Activated T-helper 17 cell treated with anti-CD3 and anti-CD28 coated beads, Interleukin-2, amount 50 U/mL, for 72 hours (primary cell): ENCODE data around the gene NCOR1. TPM values are rescaled to one million over a fixed set of nuclear protein-coding genes. Genes with fewer than 3 reads are reported as not detected.

Source experiments
- ATAC-seq: fragments of 150-1000 bp; cut with Tn5 transposase; replicated peaks from 2 replicates; pipeline ENCODE4 v1.10.0; 2021; ENCODE audit warnings: mild to moderate bottlenecking, moderate library complexity
- H3K27ac Mint-ChIP-seq: one replicate; pipeline ENCODE4 v1.8.0; 2022; ENCODE audit warnings: mixed read lengths
- H3K27me3 Mint-ChIP-seq: one replicate; pipeline ENCODE4 v1.8.0; 2022; ENCODE audit warnings: mixed read lengths
- H3K36me3 Mint-ChIP-seq: one replicate; pipeline ENCODE4 v1.8.0; 2022; ENCODE audit warnings: low read depth, mild to moderate bottlenecking, mixed read lengths
- H3K4me1 Mint-ChIP-seq: one replicate; pipeline ENCODE4 v1.8.0; 2022; ENCODE audit warnings: mixed read lengths
- H3K4me3 Mint-ChIP-seq: one replicate; pipeline ENCODE4 v1.8.0; 2022; ENCODE audit warnings: mild to moderate bottlenecking, mixed read lengths
- H3K9me3 Mint-ChIP-seq: one replicate; pipeline ENCODE4 v1.8.0; 2022; ENCODE audit warnings: mixed read lengths
- total RNA-seq, 2 donors: library from RNA; stranded (reverse); gene quantifications; one replicate each; pipeline ENCODE4 v1.2.3, GENCODE V29; 2022

The NCOR1 gene
- total RNA-seq = 100 to 1,000 TPM; 112 to 144 TPM

DNA sequence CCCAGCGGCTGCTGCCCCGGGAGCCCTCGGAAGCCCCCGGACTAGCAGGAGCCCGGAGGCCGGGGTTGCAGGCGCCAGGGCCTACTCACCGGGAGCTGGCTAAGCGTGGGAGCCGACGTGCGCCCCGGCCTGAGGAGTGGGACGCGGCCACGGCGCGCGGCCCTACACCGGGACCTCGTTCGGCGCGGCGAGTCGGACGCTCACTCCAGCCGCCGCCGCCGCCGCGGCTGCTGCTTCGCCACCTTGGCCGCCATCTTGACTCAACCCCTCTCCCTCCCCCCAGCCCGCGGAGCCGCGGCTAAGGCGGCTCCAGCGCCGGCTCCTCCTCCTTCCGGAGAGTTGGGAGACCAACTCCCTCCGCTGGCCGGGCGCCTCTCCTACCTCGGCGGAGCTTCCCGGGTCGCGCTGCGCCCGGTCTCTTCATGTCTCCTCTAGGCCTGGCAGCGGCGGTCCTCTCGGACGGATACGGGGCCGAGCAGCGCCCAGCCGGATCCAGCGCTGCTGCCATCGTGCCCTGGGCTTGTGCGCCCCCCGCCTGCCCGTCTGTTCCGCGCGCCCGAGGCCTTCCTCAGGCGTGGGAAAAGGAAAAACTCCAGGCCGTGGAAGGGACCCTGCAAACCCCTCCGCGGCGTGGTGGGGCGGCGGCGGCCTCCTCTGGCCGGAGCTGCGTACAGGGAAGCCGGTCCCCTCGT lies at the start of gene NCOR1:
Gene NCOR1 (minus strand): TSS at position 262 of the 692 bp plus-strand sequence. CDS start 20,965 bp downstream, outside the sequence.
- Mint-ChIP-seq H3K4me1 (no peaks in the 10 kb centered on the region), H3K9me3 (no peaks in the 10 kb centered on the region), H3K4me3 (peak within 1 kb of the TSS; percentile 99), H3K36me3 (peaks cover 17% of the 10 kb centered on the region), H3K27me3 (no peaks in the 10 kb centered on the region), H3K27ac (peak within 1 kb of the TSS; percentile 95)
- peak; percentile 91 for ATAC-seq

DNA sequence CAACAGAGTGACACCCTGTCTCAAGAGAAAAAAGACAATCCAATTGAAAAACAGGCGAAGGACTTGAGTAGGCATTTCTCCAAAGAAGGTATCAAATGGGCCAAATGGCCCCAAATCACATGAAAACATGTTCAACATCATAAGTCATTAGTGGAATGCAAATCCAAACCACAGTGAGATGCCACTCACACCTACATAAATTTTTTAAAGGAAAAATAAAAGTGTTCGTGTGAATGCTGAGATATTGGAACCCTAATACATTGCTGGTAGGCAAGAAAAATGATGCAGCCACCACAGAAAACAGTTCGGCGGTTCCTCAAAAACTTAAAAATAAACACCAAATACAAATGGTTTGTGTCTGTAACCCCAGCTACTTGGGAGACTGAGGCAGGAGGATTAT lies 46.9 kb upstream of the NCOR1 start:
- Mint-ChIP-seq H3K4me3 (no peak overlapping the region), H3K36me3 (peaks cover 5% of the 10 kb centered on the region), H3K27me3 (no peaks in the 10 kb centered on the region), H3K9me3 (no peaks in the 10 kb centered on the region), H3K27ac (no peak overlapping the region), H3K4me1 (peaks cover 5% of the 10 kb centered on the region)
- ATAC-seq = no peak

DNA sequence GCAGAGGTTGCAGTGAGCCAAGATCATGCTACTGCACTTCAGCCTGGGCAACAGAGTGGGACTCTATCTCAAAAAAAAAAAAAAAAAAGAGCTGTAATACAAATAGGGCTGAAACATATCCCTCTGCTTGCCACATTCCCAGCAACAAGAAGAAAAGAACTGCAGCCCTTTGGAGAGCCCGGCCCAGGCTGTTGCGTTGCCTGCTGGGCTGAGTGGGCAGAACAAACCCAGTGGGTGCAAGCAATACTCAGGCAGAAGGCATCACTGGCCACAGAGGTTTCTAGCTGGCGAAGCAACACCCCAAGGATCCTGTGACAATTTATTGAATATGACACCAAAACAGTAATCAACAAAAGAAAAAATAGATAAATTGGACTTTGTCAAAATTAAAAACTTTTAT lies 45.7 kb upstream of the NCOR1 start:
- Mint-ChIP-seq H3K27me3 (no peaks in the 10 kb centered on the region), H3K4me3 (no peak overlapping the region), H3K9me3 (no peaks in the 10 kb centered on the region), H3K27ac (no peak overlapping the region), H3K36me3 (peaks cover 5% of the 10 kb centered on the region), H3K4me1 (no peaks in the 10 kb centered on the region)
- ATAC-seq = no peak

DNA sequence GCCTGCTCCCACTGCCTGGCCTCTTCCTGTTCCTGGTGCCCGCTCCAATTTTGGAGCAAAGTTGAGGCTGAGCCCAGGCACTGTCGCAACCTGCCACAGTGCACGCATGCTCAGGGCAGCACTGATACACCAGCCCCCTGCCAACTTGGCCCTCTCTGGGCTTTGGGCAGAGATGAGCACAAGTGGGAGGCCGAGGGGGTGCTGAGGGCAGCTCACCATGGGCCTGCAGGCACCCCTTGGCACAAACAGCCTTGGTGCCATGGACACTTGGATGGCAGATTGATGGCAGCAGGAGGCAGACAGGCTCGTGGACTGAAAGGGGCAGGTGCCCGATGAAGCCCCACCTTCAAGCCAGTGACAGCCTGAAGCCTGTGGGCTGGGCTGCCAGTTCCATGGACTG lies 44.6 kb upstream of the NCOR1 start:
- Mint-ChIP-seq H3K4me3 (no peak overlapping the region), H3K36me3 (peaks cover 10% of the 10 kb centered on the region), H3K4me1 (peaks cover 5% of the 10 kb centered on the region), H3K27ac (no peak overlapping the region), H3K27me3 (no peaks in the 10 kb centered on the region), H3K9me3 (no peaks in the 10 kb centered on the region)
- ATAC-seq = no peak

DNA sequence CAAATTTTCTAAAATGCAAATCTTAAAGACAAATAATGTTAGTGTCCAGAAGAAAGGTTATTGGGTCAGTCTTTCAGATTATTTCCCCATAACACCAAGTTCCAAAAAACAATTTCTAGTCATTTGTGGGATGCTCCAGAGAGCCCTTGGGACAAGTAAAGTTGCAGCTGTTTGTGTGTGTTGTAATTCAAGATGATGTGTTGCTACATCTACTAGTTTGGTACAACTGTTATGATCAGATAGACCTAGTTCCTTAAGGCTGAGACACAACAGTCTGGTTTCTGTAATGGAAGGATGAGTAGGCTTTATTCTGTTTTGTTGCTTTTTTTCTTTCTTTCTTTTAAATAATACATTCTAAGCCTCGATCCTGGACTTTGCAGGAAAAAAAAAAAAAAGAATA lies 43.6 kb upstream of the NCOR1 start:
- ATAC-seq = no peak
- peaks cover 10% of the 10 kb centered on the region for H3K36me3 Mint-ChIP-seq
- no peak overlapping the region for H3K4me3 Mint-ChIP-seq
- H3K27ac Mint-ChIP-seq = no peak overlapping the region
- H3K4me1 Mint-ChIP-seq = peaks cover 5% of the 10 kb centered on the region
- H3K27me3 Mint-ChIP-seq = no peaks in the 10 kb centered on the region
- no peaks in the 10 kb centered on the region for H3K9me3 Mint-ChIP-seq

DNA sequence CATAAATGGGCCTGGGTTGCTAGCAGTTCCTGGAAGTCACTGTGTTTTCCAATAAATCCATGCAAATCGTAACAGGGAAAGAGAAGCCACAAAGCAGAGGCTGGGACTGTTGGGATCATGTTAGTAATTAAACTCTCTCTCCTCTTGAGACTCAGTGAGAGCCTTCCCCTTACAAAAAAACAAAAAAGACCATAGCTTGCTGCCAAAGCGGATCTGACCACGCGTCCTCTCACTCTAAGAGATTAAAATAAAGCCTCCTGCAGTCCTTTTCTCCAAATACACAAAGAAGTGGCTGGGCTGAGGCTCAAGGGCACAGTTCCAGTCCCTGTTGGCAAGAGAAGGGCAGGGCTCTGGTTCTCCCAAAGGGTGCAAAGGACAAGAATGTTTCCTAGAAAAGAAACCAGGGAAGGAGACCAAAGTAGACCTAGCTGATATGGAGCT lies 40.2 kb upstream of the NCOR1 start:
- Mint-ChIP-seq H3K27me3 (no peaks in the 10 kb centered on the region), H3K9me3 (no peaks in the 10 kb centered on the region), H3K4me1 (peaks cover 10% of the 10 kb centered on the region), H3K36me3 (peaks cover 15% of the 10 kb centered on the region), H3K27ac (peak overlapping the region; percentile 20), H3K4me3 (no peak overlapping the region)
- no peak for ATAC-seq

DNA sequence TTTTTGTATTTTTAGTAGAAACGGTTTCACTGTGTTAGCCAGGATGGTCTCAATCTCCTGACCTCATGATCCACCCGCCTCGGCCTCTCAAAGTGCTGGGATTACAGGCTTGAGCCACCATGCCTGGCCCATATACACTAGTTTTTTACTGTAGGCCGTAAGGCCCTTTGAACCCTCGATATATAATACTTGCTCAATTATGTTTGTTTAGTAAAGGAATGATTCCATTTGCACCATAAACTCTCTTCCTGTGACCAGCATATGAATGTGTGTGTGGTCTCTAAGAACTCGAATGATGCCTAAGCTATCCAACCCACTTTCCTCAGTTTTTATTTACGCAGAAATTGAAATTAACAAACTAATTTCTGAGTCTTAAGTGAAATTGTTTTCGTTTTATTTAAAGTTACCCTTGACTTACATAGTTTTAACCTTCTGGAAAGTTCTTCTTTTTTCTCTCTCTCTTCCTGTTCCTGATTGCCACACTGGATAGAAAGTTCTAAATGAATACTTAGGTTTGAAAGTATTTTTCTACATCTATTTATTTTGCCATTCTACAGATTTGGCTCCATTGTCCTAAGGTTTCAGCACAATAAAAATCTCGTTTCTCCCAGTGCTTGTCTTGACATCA lies 39.6 kb upstream of the NCOR1 start:
- Mint-ChIP-seq H3K27me3 (no peaks in the 10 kb centered on the region), H3K27ac (peak overlapping the region; percentile 20), H3K4me3 (no peak overlapping the region), H3K9me3 (no peaks in the 10 kb centered on the region), H3K4me1 (peaks cover 10% of the 10 kb centered on the region), H3K36me3 (peaks cover 15% of the 10 kb centered on the region)
- no peak for ATAC-seq

DNA sequence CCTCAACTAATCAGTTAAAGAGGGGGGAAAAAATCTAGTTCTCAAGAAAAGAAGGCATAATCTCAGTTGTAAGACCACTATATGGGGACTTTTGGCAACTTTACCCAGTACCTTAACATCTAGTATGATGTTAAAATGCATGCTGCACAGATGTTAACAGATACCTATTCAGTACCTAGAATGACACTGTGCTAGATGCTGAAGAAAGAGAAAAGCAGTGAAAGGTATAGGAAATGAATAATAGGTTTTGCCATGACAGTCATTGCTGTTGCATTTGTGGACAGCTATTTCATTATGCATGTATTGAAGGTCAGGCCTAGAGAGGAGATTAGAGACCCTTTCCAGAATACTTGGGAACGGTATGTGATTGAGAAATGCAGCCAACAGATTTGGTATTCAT lies 36.2 kb upstream of the NCOR1 start:
- Mint-ChIP-seq H3K27ac (no peak overlapping the region), H3K4me1 (peaks cover 17% of the 10 kb centered on the region), H3K9me3 (no peaks in the 10 kb centered on the region), H3K27me3 (no peaks in the 10 kb centered on the region), H3K36me3 (peaks cover 30% of the 10 kb centered on the region), H3K4me3 (no peak overlapping the region)
- ATAC-seq = peak; percentile 26

DNA sequence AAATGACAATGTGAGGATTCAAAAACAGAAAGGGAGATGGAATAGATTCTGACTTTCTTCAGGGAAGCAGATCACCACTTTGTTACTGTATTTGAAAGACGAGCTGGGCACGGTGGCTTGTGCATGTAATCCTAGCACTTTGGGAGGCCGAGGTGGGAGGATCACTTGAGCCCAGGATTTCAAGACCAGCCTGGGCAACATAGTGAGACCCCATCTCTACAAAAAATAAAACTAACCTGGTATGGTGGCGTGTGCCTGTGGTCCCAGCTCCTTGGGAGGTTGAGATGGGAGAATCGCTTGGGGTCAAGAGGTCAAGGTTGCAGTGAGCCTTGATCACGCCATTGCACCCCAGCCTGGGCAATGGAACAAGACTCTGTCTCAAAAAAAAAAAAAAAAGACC lies 35.7 kb upstream of the NCOR1 start:
- H3K4me1 Mint-ChIP-seq = peaks cover 17% of the 10 kb centered on the region
- H3K27ac Mint-ChIP-seq = peak overlapping the region; percentile 73
- peaks cover 30% of the 10 kb centered on the region for H3K36me3 Mint-ChIP-seq
- H3K9me3 Mint-ChIP-seq = no peaks in the 10 kb centered on the region
- no peak overlapping the region for H3K4me3 Mint-ChIP-seq
- ATAC-seq = no peak
- no peaks in the 10 kb centered on the region for H3K27me3 Mint-ChIP-seq

DNA sequence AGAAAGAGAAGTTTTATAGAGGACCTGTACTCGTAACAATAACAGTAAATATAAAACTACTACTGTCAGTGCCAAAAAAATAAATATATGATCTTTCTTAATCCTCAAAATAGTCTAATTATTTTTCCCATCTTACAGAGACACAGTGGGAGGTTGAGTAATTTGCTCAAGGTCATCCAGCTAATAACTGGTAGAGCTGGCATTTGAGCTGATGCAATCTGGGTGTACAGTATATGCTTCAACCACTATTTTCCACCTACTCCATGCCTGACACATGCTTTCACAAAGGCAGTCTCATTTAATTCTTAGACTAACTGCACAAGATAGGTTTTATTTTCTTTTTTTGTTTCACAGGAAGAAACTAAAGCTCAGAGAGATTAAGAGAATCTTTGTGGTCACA lies 35.3 kb upstream of the NCOR1 start:
- ATAC-seq = peak; percentile 26
- peaks cover 14% of the 10 kb centered on the region for H3K4me1 Mint-ChIP-seq
- H3K36me3 Mint-ChIP-seq = peaks cover 26% of the 10 kb centered on the region
- no peak overlapping the region for H3K4me3 Mint-ChIP-seq
- H3K27me3 Mint-ChIP-seq = no peaks in the 10 kb centered on the region
- no peaks in the 10 kb centered on the region for H3K9me3 Mint-ChIP-seq
- peak overlapping the region; percentile 73 for H3K27ac Mint-ChIP-seq

DNA sequence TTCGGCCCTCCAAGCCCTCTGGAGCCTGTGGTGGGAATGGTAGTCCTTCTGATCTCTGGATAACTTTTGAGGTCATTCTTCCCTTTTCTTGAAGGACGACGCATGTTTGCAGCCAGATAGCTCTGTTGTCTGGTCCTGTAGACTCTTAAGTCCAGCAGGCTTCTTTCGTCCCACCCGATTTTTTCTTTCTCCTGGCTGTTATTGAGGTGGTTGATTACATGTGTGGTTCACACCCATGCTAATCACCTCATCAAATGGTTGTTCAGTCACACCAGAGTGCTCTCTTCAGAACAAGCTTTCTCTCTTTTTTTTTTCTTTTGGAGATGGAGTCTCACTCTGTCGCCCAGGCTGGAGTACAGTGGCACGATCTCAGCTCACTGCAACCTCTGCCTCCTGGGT lies 32.3 kb upstream of the NCOR1 start:
- no peak overlapping the region for H3K4me3 Mint-ChIP-seq
- peaks cover 25% of the 10 kb centered on the region for H3K36me3 Mint-ChIP-seq
- no peak for ATAC-seq
- H3K27me3 Mint-ChIP-seq = no peaks in the 10 kb centered on the region
- H3K9me3 Mint-ChIP-seq = no peaks in the 10 kb centered on the region
- peaks cover 19% of the 10 kb centered on the region for H3K4me1 Mint-ChIP-seq
- H3K27ac Mint-ChIP-seq = no peak overlapping the region

DNA sequence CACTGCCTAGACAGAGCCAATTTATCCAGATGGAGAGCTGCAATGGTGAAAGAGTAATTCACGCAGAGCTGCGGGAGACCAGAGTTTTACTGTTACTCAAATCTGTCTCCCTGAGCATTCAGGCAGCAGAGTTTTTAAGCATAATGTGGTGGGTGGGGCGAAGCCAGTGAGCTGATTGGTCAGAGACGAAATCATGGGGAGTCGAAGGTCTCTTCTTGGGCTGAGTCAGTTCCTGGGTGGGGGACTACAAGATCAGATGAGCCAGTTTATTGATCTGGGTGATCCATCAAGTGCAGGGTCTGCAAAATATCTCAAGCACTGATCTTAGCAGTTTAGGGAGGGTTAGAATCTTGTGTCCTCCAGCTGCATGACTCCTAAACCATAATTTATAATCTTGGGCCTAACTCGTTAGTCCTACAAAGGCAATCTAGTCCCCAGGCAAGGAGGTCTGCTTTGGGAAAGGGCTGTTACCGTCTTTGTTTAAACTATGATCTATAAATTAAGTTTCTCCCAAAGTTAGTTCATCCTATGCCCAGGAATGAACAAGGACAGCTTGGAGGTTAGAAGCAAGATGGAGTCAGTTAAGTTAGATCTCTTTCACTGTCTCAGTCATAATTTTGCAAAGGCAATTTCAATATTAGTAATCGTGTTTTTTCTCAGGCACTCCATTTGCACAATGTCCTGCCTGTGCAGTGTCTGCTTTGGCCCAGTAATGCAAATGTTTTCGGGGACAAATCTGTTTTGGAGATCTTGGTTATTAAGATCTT lies 28.6 kb upstream of the NCOR1 start:
- Mint-ChIP-seq H3K4me1 (peaks cover 14% of the 10 kb centered on the region), H3K4me3 (peak overlapping the region; percentile 55), H3K9me3 (no peaks in the 10 kb centered on the region), H3K27ac (peak overlapping the region; percentile 81), H3K36me3 (peaks cover 19% of the 10 kb centered on the region), H3K27me3 (no peaks in the 10 kb centered on the region)
- peak; percentile 84 for ATAC-seq

DNA sequence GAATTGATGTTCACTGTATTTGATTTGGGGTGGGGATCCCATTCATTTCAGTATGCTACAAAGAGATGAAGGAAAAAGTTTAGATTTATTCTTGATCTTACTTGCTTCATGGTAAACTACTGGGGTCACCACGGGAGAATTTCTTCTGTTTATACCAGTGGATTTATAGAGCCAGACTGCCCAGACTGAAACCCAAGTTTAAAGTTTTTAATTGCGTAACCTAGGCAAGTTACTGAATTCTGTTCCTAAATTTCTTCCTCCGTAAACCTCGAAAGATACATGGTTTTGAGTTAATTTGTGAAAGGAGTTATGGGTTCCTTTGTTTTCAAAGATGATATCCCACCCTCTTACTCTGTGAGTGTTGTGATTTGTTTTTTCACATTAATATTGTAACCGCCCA lies 28.1 kb upstream of the NCOR1 start:
- H3K36me3 Mint-ChIP-seq = peaks cover 13% of the 10 kb centered on the region
- ATAC-seq = no peak
- H3K4me1 Mint-ChIP-seq = peaks cover 10% of the 10 kb centered on the region
- H3K4me3 Mint-ChIP-seq = peak overlapping the region; percentile 55
- no peaks in the 10 kb centered on the region for H3K9me3 Mint-ChIP-seq
- H3K27ac Mint-ChIP-seq = peak overlapping the region; percentile 81
- no peaks in the 10 kb centered on the region for H3K27me3 Mint-ChIP-seq

DNA sequence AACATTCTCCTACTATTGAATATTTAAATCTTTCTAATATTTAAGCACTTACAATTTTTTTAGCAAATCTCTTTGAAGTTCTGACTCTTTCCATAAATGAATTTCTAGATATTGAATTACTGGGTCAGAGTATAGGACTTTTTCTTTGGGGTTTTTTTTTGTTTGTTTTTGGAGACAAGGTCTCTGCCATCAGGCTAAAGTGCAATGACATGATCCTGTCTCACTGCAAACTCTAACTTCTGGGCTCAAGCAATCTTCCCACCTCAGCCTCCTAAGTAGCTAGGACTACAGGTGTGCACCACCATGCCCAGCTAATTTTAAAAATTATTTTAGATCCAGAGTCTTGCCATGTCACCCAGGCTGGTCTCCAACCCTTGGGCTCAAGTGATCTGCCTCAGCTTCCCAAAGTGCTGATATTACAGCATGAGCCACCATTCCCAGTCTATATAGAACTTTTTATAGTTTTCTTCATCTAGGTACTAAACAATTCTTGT lies 26.6 kb upstream of the NCOR1 start:
- Mint-ChIP-seq H3K4me3 (no peak overlapping the region), H3K27me3 (no peaks in the 10 kb centered on the region), H3K9me3 (no peaks in the 10 kb centered on the region), H3K36me3 (peaks cover 2% of the 10 kb centered on the region), H3K27ac (no peak overlapping the region), H3K4me1 (peaks cover 8% of the 10 kb centered on the region)
- no peak for ATAC-seq

DNA sequence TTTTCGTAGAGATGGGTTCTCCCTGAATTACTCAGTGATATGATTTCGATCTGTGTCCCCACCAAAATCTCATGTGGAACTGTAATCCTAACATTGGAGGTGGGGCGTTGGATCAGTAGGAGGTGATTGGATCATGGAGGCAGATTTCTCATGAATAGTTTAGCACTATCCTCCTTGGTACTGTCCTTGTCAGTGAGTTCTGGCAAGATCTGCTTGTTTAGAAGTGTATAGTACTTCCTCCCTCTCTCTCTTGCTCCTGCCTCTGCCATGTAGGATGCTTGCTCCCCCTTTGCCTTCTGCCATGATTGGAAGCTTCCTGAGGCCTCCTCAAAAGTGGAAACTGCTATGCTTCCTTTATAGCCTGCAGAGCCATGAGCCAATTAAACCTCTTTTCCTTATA lies 24.6 kb upstream of the NCOR1 start:
- H3K9me3 Mint-ChIP-seq = no peaks in the 10 kb centered on the region
- H3K27me3 Mint-ChIP-seq = no peaks in the 10 kb centered on the region
- peaks cover 20% of the 10 kb centered on the region for H3K36me3 Mint-ChIP-seq
- H3K27ac Mint-ChIP-seq = peak overlapping the region; percentile 59
- H3K4me3 Mint-ChIP-seq = no peak overlapping the region
- ATAC-seq = no peak
- H3K4me1 Mint-ChIP-seq = peaks cover 8% of the 10 kb centered on the region
